Measurements from ENCODE around the gene FBXL15.

GRCh38 chr10:102416695-102417094 is 3.9 kb upstream of the FBXL15 start:
- TF ChIP-seq CTCF (IDR thresholded peaks at IDR 0.05) (no peak), POLR2A (IDR thresholded peaks at IDR 0.05) (no peak)

Data from heart left ventricle (tissue), 13 donors.